ENCODE data around the gene DBET.
"Not testable (repeated sequence)": the region's sequence is repeated elsewhere in the genome, so short reads cannot be mapped to it uniquely, and the experiment has no call there.

Gene DBET

GRCh38 chr4:190064342-190064741, at the start of gene DBET:
DBET (plus strand) TSS chr4:190064502.
- DNase-seq, result not testable (repeated sequence)

- DNase-seq, result no peak
These were observed 49.3 kb upstream of the DBET start for GRCh38 chr4:190014771-190015537.

GRCh38 chr4:190015538-190016368, 48.5 kb upstream of the DBET start:
- DNase-seq, result no peak

- no peak for DNase-seq
These were observed 47.7 kb upstream of the DBET start for GRCh38 chr4:190016369-190017289.

GRCh38 chr4:190017357-190018200, 46.7 kb upstream of the DBET start:
- DNase-seq, result no peak

GRCh38 chr4:190018201-190018920, 45.9 kb upstream of the DBET start:
- DNase-seq, result no peak

GRCh38 chr4:190019023-190019858, 45.1 kb upstream of the DBET start:
- no peak for DNase-seq

- not testable (repeated sequence) for DNase-seq
These were observed 44.3 kb upstream of the DBET start for GRCh38 chr4:190019859-190020463.

- no peak for DNase-seq
These were observed 43.2 kb upstream of the DBET start for GRCh38 chr4:190020790-190021717.

- DNase-seq, result not testable (repeated sequence)
These were observed 42.3 kb upstream of the DBET start for GRCh38 chr4:190021973-190022372.

GRCh38 chr4:190022614-190023281, 41.6 kb upstream of the DBET start:
- DNase-seq, result not testable (repeated sequence)

GRCh38 chr4:190027156-190027555, 37.1 kb upstream of the DBET start, which contains the start of gene FRG2:
FRG2 (minus strand) TSS chr4:190027256; CDS start chr4:190027204, 52 bp downstream.
- not testable (repeated sequence) for DNase-seq

- DNase-seq, result not testable (repeated sequence)
These were observed 33.0 kb upstream of the DBET start for GRCh38 chr4:190031264-190031663.

GRCh38 chr4:190037704-190038388, 26.5 kb upstream of the DBET start:
- peak; percentile 27 for DNase-seq

GRCh38 chr4:190040873-190041272, 23.4 kb upstream of the DBET start:
- not testable (repeated sequence) for DNase-seq

- not testable (repeated sequence) for DNase-seq
These were observed 16.7 kb upstream of the DBET start for GRCh38 chr4:190047627-190048026.

Measured in CD4-positive, alpha-beta T cell treated with Interleukin-21 for 1 hour (primary cell).